ENCODE measurements around the gene DTD2. TPM values are rescaled to one million over a fixed set of nuclear protein-coding genes. Genes with fewer than 3 reads are reported as not detected.

The DTD2 gene
- total and polyA plus RNA-seq, 2 of the 8 experiments (the other 6 are each of a cell fraction or from before 2014, with no cell fraction given) = 12.0 to 19.5 TPM

GRCh38 chr14:31456841-31457664 is at the start of gene DTD2 (continued):
- TF ChIP-seq RAD21 (IDR thresholded peaks at IDR 0.05 in 1 of 2, conservative IDR thresholded peaks at IDR 0.05 in 1 of 2; ENCODE audit: low read depth in 2 of 2, low read length in 2 of 2) = peak in 1 of 2 experiments; percentile 26; a peak in 1 of 4 replicates
- TF ChIP-seq FOSL1 (IDR thresholded peaks at IDR 0.05; ENCODE audit: insufficient read depth, low read depth, low read length) = no peak
- TF ChIP-seq TAF7 (optimal IDR thresholded peaks at IDR 0.05; ENCODE audit: borderline replicate concordance, low read depth, low read length) = no peak
- no peak for TF ChIP-seq JUND (IDR thresholded peaks at IDR 0.05; ENCODE audit: low read length)
- TF ChIP-seq NRF1 (IDR thresholded peaks at IDR 0.05; ENCODE audit: low read depth, low read length) = 0 out of 2 replicates have a peak, but pooled peaks have one; percentile 15
- TF ChIP-seq TAF1 (IDR thresholded peaks at IDR 0.05; ENCODE audit: low read depth, low read length) = peak; percentile 88
- peak; percentile 61; the same call in 1 of the 2 replicates for TF ChIP-seq CREB1 (IDR thresholded peaks at IDR 0.05)
- peak in 1 of 2 experiments; percentile 52; a peak in 2 of 4 replicates for TF ChIP-seq SIN3A (conservative IDR thresholded peaks at IDR 0.05 in 1 of 2, IDR thresholded peaks at IDR 0.05 in 1 of 2; ENCODE audit: low read depth in 1 of 2, low read length in 2 of 2)
- no peak for TF ChIP-seq TEAD4 (IDR thresholded peaks at IDR 0.05; ENCODE audit: low read depth, low read length)
- peak; percentile 33; the same call in 1 of the 2 replicates for TF ChIP-seq SP1 (IDR thresholded peaks at IDR 0.05; ENCODE audit: low read depth, low read length)
- no peak for TF ChIP-seq RFX5 (IDR thresholded peaks at IDR 0.05; ENCODE audit: borderline replicate concordance, low read depth, low read length)
- TF ChIP-seq RBBP5 (IDR thresholded peaks at IDR 0.05; ENCODE audit: borderline replicate concordance, low read depth, low read length) = peak; percentile 79; the same call in 1 of the 2 replicates
- TF ChIP-seq SAP30 (IDR thresholded peaks at IDR 0.05; ENCODE audit: insufficient read depth, insufficient replicate concordance, low read length) = no peak
- no peak for TF ChIP-seq TCF12 (IDR thresholded peaks at IDR 0.05; ENCODE audit: low read depth, low read length)
- no peak for TF ChIP-seq CHD1 (IDR thresholded peaks at IDR 0.05; ENCODE audit: low read depth, low read length)
- no peak for TF ChIP-seq ZNF274 (IDR thresholded peaks at IDR 0.05; ENCODE audit: borderline replicate concordance, extremely low read depth, low read length)
- TF ChIP-seq ASH2L (IDR thresholded peaks at IDR 0.05; ENCODE audit: low read length) = peak; percentile 96
- no peak for TF ChIP-seq BACH1 (IDR thresholded peaks at IDR 0.05; ENCODE audit: low read length)
- TF ChIP-seq, protein P1, sequence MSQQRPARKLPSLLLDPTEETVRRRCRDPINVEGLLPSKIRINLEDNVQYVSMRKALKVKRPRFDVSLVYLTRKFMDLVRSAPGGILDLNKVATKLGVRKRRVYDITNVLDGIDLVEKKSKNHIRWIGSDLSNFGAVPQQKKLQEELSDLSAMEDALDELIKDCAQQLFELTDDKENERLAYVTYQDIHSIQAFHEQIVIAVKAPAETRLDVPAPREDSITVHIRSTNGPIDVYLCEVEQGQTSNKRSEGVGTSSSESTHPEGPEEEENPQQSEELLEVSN (IDR thresholded peaks at IDR 0.05) = peak; percentile 61
- TF ChIP-seq YY1 (IDR thresholded peaks at IDR 0.05; ENCODE audit: low read depth, low read length) = 0 out of 2 replicates have a peak, but pooled peaks have one; percentile 32
- peak; percentile 76 to 96 for TF ChIP-seq POLR2A (IDR thresholded peaks at IDR 0.05; ENCODE audit: control extremely low read depth in 1 of 2, low read depth in 2 of 2, low read length in 2 of 2)
- no peak for TF ChIP-seq CHD2 (IDR thresholded peaks at IDR 0.05; ENCODE audit: low read length)
- TF ChIP-seq, protein P2, sequence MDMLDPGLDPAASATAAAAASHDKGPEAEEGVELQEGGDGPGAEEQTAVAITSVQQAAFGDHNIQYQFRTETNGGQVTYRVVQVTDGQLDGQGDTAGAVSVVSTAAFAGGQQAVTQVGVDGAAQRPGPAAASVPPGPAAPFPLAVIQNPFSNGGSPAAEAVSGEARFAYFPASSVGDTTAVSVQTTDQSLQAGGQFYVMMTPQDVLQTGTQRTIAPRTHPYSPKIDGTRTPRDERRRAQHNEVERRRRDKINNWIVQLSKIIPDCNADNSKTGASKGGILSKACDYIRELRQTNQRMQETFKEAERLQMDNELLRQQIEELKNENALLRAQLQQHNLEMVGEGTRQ (IDR thresholded peaks at IDR 0.05; ENCODE audit: low read length) = no peak
